ENCODE results near the gene NSD2. TPM values are rescaled to one million over a fixed set of nuclear protein-coding genes. Genes with fewer than 3 reads are reported as not detected.

The NSD2 gene
- total and polyA plus RNA-seq, 9 of the 15 experiments (the other 6 are each of a cell fraction or from before 2014, with no cell fraction given): 6.4 to 126 (median 58.8) TPM

DNA sequence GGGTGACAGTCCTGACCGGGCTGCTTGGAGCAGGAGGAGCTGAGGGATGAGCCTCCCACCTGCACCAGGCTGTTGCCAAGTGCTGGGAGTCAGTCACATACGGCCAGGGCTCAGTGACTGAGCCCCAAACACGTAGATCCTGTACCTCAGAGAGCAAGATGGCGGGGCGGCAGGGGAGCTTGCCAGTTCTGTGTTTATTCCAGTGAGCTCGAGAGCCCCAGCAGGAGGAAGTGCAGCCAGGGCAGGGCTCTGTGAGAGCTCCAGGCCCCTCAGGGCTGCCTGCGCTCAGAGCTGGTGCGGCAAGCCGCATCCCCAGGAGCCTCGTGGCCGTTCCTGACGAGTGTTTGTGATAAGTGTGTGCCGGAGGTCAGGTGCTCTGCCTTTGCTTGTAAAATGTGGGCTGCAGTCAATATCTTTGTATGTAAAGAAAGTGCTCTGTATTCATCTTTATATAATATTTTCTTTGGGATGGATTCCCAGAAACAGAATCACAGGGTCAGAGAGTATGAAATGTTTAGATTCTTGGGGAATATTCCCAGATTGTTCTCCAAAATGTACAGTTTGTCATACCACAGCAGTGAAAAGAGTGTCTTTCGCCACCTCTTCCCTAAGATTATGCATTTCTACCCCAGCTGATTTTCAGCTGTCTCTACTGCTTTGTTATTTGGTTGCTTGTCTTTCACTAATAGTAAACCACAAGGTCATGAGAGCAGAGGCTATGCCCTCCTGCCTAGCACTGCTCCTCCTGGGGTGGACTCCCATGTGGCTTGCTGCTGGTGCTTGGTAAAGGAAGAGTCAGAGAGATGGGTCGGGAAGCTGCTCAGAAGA is 87.3 kb downstream of the NSD2 start (continued):
- TF ChIP-seq, protein P1, sequence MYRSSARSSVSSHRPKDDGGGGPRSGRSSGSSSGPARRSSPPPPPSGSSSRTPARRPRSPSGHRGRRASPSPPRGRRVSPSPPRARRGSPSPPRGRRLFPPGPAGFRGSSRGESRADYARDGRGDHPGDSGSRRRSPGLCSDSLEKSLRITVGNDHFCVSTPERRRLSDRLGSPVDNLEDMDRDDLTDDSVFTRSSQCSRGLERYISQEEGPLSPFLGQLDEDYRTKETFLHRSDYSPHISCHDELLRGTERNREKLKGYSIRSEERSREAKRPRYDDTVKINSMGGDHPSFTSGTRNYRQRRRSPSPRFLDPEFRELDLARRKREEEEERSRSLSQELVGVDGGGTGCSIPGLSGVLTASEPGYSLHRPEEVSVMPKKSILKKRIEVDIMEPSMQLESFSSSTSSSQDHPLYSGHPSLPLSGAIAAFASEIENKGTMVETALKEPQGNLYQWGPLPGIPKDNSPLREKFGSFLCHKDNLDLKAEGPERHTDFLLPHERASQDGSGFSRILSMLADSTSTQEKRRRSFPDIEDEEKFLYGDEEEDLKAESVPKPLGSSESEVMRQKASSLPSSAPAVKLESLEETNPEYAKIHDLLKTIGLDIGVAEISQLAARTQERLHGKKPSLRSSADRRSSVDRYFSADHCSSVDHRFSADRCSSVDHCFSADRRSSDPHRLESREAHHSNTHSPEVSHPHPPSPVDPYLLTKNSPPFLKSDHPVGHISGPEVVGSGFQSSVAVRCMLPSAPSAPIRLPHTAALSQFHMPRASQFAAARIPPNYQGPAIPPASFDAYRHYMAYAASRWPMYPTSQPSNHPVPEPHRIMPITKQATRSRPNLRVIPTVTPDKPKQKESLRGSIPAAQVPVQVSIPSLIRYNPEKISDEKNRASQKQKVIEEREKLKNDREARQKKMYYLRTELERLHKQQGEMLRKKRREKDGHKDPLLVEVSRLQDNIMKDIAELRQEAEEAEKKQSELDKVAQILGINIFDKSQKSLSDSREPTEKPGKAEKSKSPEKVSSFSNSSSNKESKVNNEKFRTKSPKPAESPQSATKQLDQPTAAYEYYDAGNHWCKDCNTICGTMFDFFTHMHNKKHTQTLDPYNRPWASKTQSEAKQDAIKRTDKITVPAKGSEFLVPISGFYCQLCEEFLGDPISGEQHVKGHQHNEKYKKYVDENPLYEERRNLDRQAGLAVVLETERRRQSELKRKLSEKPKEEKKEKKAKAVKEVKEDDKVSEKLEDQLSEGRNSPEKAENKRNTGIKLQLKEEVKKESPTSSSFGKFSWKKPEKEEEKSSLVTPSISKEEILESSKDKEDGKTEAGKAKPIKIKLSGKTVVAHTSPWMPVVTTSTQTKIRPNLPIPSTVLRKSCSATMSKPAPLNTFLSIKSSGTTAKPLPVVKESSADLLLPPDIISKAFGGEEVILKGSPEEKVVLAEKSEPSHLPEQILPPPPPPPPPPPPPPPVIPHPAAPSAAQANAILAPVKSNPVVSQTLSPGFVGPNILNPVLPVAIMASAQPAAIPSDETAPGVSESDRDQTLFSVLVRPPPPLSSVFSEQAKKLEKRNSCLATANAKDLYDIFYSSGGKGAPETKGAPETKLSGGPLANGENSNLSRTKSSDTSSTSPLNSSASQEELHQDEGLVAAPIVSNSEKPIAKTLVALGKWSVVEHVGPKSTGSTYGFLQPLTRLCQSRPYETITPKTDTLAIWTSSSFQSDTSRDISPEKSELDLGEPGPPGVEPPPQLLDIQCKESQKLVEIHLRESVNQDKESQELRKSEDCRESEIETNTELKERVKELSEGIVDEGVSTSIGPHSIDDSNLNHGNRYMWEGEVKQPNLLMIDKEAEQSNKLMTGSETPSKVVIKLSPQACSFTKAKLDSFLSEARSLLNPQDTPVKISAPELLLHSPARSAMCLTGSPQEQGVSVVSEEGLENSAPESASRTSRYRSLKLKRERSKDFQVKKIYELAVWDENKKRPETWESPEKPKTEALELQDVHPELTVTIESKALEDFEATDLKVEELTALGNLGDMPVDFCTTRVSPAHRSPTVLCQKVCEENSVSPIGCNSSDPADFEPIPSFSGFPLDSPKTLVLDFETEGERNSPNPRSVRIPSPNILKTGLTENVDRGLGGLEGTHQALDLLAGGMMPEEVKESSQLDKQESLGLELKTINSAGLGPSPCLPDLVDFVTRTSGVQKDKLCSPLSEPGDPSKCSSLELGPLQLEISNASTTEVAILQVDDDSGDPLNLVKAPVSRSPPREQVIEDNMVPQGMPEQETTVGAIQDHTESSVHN (IDR thresholded peaks at IDR 0.05; ENCODE audit: borderline replicate concordance in 1 of 2, low read depth in 1 of 2): no peak
- TF ChIP-seq ZFP1 (CRISPR knock-in tag; IDR thresholded peaks at IDR 0.05) (no peak), SIRT6 (IDR thresholded peaks at IDR 0.05; ENCODE audit: low read depth, low read length) (no peak), CBX3 (IDR thresholded peaks at IDR 0.05; ENCODE audit: borderline replicate concordance in 1 of 2, low read length in 2 of 2) (no peak), GTF2F1 (IDR thresholded peaks at IDR 0.05; ENCODE audit: low read depth, low read length) (no peak), ETV5 (CRISPR knock-in tag; IDR thresholded peaks at IDR 0.05; ENCODE audit: low read depth) (no peak)
- TF ChIP-seq, protein P2, sequence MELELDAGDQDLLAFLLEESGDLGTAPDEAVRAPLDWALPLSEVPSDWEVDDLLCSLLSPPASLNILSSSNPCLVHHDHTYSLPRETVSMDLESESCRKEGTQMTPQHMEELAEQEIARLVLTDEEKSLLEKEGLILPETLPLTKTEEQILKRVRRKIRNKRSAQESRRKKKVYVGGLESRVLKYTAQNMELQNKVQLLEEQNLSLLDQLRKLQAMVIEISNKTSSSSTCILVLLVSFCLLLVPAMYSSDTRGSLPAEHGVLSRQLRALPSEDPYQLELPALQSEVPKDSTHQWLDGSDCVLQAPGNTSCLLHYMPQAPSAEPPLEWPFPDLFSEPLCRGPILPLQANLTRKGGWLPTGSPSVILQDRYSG (tag; conservative IDR thresholded peaks at IDR 0.05; ENCODE audit: low read depth): no peak

All from K562 (cell line).